HG03108 (cell line): ENCODE results near the gene ZNF674.
"Not testable (repeated sequence)": the region's sequence is repeated elsewhere in the genome, so short reads cannot be mapped to it uniquely, and the experiment has no call there.

ENCODE experiments used
- ATAC-seq: cut with Tn5 transposase; IDR thresholded peaks from one replicate; pipeline ENCODE4 v1.9.1; 2021; ENCODE audit warnings: moderate library complexity; ENCODE audit not compliant: unreplicated experiment

The ZNF674 gene

GRCh38 chrX:46571423-46572339 is 26.5 kb upstream of the ZNF674 start:
- no peak for ATAC-seq

DNA sequence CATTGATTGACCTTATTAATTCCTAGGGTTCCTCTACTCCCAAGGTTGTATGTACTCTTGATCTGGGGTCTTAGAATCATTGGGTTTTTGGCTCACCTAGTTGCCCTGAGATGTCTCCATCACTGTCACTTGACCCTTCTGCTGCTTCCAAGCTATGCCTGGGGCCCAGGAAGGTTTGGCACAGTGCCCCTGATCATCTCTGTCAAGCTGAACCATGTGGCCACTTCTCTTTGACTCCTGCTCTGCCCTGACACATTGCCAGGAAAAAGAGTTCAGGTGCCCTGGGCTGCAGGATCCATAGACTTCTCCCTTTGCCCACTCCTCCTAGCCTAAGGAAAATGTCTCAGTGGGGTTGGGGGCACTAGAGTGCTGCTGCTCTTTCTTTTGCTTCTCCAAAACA is 24.4 kb upstream of the ZNF674 start:
- no peak for ATAC-seq

DNA sequence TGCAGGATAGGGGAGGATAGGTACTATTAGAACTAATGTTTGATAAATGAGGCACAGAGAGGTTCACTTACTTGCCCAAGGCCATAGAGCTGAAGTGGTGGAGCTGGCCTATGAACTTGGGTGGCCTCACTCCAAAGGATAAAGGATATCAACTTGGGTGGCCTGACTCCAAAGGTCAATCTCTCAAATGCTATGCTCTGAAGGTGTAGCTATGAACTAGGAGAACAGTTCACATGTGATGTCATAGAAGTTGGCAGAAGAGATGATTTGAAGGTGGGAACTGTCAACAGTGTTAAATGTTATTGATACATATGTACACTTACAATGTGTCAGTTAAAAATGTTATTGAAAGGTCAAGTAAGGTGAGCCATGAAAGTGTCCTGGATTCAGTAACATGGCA is 22.2 kb upstream of the ZNF674 start:
- no peak for ATAC-seq

DNA sequence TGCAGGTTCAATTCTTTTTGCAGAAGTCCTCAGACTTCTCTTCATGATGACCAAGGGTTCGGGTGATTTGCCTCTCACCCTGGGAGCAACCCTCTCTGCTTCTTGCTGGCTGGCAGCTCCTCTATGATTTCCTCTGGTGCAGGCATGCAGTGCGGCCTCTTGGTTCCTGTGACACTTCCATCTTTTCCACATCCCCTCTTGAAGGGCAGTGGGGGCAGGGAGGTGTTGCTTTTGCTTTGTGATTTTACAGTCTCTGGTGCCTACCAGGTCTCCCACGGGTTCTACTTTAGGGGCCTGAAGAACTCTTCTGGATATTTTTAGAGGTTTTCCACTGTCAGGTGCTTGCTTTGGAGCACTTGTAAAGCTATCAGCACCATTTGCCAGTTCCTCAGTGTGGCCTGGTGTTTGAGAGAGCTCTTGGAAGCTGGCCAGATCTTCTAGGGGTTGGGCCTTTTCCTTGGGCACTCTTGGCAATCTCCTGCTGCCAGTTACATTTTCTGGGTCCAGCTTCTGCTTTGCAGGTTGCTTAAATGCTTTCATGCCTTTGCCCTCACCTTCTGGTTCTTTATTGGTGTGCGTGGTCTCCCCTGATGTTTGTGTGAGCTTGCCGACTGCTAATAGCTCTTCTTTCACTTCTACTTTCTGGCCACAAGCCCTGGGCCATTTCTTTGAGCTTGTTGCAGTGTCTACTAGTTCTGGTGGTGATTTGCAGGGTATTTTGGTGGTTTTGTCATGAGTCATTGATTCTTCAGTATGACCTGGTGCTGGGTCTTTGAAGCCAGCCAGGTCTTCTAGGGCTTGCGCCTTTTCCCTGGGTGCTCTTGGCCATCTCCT is 16.8 kb upstream of the ZNF674 start:
- peak; percentile 99 for ATAC-seq

- ATAC-seq, result no peak
Observed at GRCh38 chrX:46559062-46559461, 13.8 kb upstream of the ZNF674 start.

GRCh38 chrX:46554942-46555341 is 9.7 kb upstream of the ZNF674 start:
- no peak for ATAC-seq

DNA sequence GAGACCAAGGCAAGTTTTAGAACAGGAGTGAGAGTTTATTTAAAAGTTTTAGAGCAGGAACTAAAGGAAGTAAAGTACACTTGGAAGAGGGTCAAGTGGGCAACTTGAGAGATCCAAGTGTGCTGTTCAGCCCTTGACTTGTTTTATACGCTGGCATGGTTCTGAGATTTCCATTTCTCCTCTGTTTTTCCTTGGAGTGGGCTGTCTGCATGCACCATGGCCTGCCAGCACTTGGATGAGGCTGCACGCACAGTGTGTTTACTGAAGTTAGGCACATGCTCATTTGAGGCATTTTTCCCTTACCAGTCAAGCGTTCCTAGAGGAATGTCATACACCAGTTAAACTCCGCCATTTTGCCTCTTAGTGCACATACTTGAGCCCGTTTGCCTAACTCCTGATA is 8.7 kb upstream of the ZNF674 start:
- no peak for ATAC-seq

GRCh38 chrX:46551494-46552128 is 6.4 kb upstream of the ZNF674 start:
- ATAC-seq, result no peak

DNA sequence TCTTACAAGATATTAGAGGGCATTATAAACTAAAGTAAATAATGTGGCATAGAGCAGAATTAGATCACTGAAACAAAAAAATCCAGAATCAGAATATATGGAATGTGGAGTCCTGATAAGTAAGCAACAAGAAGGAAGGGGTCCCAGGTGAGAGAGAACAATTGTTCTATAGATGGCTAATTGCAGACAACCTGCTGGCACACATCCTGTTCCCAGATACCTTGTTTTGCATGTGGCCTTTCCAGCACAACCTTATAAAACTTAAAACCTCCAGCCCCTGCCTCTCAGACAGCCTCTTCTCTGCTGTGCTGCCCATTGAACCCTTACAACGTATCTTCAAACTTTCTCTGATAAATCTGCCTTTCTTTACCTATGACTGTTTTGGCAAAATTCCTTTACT is 4.7 kb upstream of the ZNF674 start:
- ATAC-seq, result no peak

GRCh38 chrX:46547857-46548256 is 2.6 kb upstream of the ZNF674 start:
- no peak for ATAC-seq

- not testable (repeated sequence) for ATAC-seq
Observed at GRCh38 chrX:46544527-46544926, 694 bp downstream of the ZNF674 start.

DNA sequence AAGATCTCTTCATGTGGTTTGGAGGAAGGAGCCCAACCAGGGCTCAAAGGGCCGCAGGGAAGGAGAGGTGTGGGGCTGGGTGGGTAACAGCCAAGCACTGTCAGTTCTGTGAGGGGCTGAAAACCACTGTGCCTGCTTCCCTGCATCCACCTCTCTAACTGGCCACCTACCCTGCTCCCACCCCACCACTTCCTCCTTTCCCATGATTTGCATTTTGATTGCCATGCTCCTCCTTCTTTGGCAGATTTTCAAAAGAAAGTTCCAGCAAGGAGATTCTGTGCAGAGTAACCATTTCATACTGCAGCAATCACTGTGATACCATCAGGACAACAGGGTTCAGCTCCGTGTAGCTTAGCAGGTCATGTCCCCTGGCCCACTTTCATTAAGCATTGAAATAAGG is 1.8 kb downstream of the ZNF674 start:
- no peak for ATAC-seq

GRCh38 chrX:46531442-46531841 is 13.8 kb downstream of the ZNF674 start:
- ATAC-seq, result no peak

- not testable (repeated sequence) for ATAC-seq
Observed at GRCh38 chrX:46530404-46530908, 14.8 kb downstream of the ZNF674 start.

GRCh38 chrX:46529740-46530403 is 15.3 kb downstream of the ZNF674 start:
- not testable (repeated sequence) for ATAC-seq

GRCh38 chrX:46528640-46529039 is 16.6 kb downstream of the ZNF674 start:
- not testable (repeated sequence) for ATAC-seq

- ATAC-seq, result no peak
Observed at GRCh38 chrX:46506076-46506475, 39.1 kb downstream of the ZNF674 start.

DNA sequence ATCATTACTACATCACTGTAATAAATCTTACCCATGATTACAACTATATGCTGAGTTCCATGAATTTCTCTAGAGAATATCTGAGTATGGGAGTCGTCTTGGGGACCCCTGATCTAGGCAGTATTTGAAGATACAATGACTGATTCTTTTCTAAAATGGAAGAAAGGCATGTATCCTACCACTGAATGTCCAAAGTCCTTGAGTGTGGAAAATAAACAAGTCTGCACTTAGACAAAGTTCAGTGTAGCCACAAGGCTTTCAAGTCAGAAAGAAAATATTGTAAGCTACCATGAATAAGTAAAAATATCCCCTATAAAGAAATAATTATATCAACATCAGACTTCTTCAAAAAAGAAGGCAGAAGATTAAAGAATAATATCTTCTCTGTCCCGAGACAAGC is 42.4 kb downstream of the ZNF674 start:
- no peak for ATAC-seq

- ATAC-seq, result no peak
Observed at GRCh38 chrX:46500054-46500453, 45.2 kb downstream of the ZNF674 start.

DNA sequence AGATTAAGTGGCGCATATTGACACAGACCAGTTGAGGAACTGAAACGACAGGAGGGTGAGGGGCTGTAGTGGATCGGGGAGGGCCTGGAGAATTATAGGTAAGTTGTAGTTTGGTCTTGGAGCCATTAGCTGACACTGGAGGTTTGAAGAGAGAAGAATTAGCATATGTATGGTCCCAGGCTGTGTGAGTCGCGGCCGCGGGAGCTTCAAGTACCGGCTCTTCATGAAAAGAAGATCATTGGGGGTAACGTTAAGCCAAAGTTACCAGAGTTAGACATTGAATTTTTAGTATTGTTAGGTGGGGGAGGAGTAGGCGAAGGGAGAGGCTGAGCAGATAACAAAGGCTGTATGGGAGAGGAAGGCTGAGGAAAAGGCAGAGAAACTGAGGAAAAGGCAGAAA is 56.5 kb downstream of the ZNF674 start:
- ATAC-seq, result no peak

DNA sequence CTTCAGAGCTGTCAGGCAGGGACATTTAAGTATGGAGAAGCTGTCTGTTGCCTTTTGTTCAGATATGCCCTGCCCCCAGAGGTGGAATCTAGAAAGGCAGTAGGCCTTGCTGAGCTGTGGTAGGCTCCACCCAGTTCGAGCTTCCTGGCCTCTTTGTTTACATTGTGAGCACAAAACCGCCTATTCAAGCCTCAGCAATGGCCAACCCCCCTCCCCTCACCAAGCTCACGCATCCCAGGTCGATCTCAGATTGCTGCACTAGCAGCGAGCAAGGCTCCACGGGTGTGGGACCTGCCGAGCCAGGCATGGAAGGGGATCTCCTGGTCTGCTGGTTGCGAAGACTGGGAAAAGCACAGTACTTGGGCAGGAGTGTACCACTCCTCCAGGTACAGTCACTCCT is 59.3 kb downstream of the ZNF674 start:
- ATAC-seq, result no peak
